H1 (cell line): Measurements from ENCODE around the gene PCDH20.

Experiments used
- CHD1 ChIP-seq: IDR thresholded peaks from 2 replicates; pipeline ENCODE4 v1.6.1; 2012; ENCODE audit warnings: low read depth, low read length, improper control_type of control experiment
- CTCF ChIP-seq, 3 experiments: IDR thresholded peaks; 1 replicate in 2 of 3; 2 replicates in 1 of 3; pipeline versions ENCODE4 v1.5.1 to v1.6.1; 2011; ENCODE audit warnings: low read length in 3 of 3, mild to moderate bottlenecking in 3 of 3, inconsistent platforms in 2 of 3, low read depth in 1 of 3, moderate library complexity in 1 of 3; ENCODE audit not compliant: insufficient read depth in 1 of 3; ENCODE audit errors: control extremely low read depth in 1 of 3
- E2F6 ChIP-seq: IDR thresholded peaks from 2 replicates; pipeline ENCODE4 v1.6.1; 2012; ENCODE audit warnings: inconsistent platforms
- EZH2 ChIP-seq: fragments of 200-600 bp; sonication (generic); IDR thresholded peaks from 2 replicates; pipeline ENCODE4 v1.7.1; 2012; ENCODE audit warnings: low read depth, mild to moderate bottlenecking, moderate library complexity, low read length, inconsistent platforms; ENCODE audit not compliant: severe bottlenecking
- HDAC6 ChIP-seq: IDR thresholded peaks from one replicate; pipeline ENCODE4 v1.7.1; 2012; ENCODE audit warnings: low read depth, mild to moderate bottlenecking, inconsistent platforms, low read length, moderate library complexity
- MAX ChIP-seq: IDR thresholded peaks from 2 replicates; pipeline ENCODE4 v1.6.1; 2012; ENCODE audit warnings: inconsistent platforms
- POLR2A ChIP-seq, 2 experiments: IDR thresholded peaks; 1 replicate in 1 of 2; 2 replicates in 1 of 2; pipeline ENCODE4 v1.6.1; 2011; ENCODE audit warnings: low read depth in 2 of 2, low read length in 2 of 2, mild to moderate bottlenecking in 2 of 2; ENCODE audit errors: control extremely low read depth in 1 of 2
- POLR2AphosphoS5 ChIP-seq: IDR thresholded peaks from 2 replicates; pipeline ENCODE4 v1.6.1; 2011; ENCODE audit warnings: low read depth, low read length
- RNF2 ChIP-seq: fragments of 200-900, 300-1000 bp; sonication (generic); IDR thresholded peaks from 2 replicates; pipeline ENCODE4 v1.7.1; 2016; ENCODE audit warnings: borderline replicate concordance, low read depth, mild to moderate bottlenecking, antibody characterized with exemption, low read length; ENCODE audit not compliant: poor library complexity, severe bottlenecking; ENCODE audit errors: missing control alignments
- SP1 ChIP-seq: IDR thresholded peaks from 2 replicates; pipeline ENCODE4 v1.6.1; 2011; ENCODE audit warnings: low read depth, low read length

GRCh38 chr13:61391426-61391825 lies 24.2 kb downstream of the PCDH20 start:
- no peak for TF ChIP-seq POLR2A (IDR thresholded peaks at IDR 0.05; ENCODE audit: control extremely low read depth in 1 of 2, low read depth in 2 of 2, low read length in 2 of 2)
- no peak for TF ChIP-seq CTCF (IDR thresholded peaks at IDR 0.05; ENCODE audit: control extremely low read depth in 1 of 3, insufficient read depth in 1 of 3, low read depth in 1 of 3, low read length in 3 of 3)
- no peak for TF ChIP-seq E2F6
- no peak for TF ChIP-seq RNF2
- TF ChIP-seq HDAC6, result no peak
- TF ChIP-seq CHD1, result no peak
- TF ChIP-seq MAX, result no peak
- no peak for TF ChIP-seq POLR2AphosphoS5
- TF ChIP-seq EZH2, result no peak
- TF ChIP-seq SP1, result no peak
